B cell (primary cell): ENCODE results near the gene VASH1. TPM values are rescaled to one million over a fixed set of nuclear protein-coding genes. Genes with fewer than 3 reads are reported as not detected.

Experiments used
- ATAC-seq: fragments of 200-7000 bp; cut with Tn5 transposase; one replicate; pipeline ENCODE4 v1.10.0; 2021; ENCODE audit warnings: low read depth, mild to moderate bottlenecking, moderate number of reproducible peaks, moderate library complexity
- CTCF ChIA-PET: fragments of 350-600 bp; sonication (Branson Sonifier 250); formaldehyde crosslinking; loops from one replicate; lab custom pipeline; 2021; ENCODE audit warnings: antibody characterized with exemption, inconsistent platforms; lab: Charles Lee
- POLR2A ChIA-PET: fragments of 350-600 bp; sonication (Branson Sonifier 250); formaldehyde crosslinking; loops from one replicate; lab custom pipeline; 2021; ENCODE audit warnings: antibody characterized with exemption; lab: Charles Lee
- DNase-seq: peaks from one replicate; pipeline ENCODE4 v3.0.0; 2013
- H2AFZ ChIP-seq: 2 replicates; pipeline ENCODE4 v1.6.1; 2012; ENCODE audit warnings: mild to moderate bottlenecking, low read depth, low read length; ENCODE audit not compliant: insufficient read depth, poor library complexity, severe bottlenecking
- H3K27ac ChIP-seq, 2 donors: 1 replicate in 1 of 2; 2 replicates in 1 of 2; pipeline ENCODE4 v1.5.1; 2012 to 2013; ENCODE audit warnings: low read length in 2 of 2, mild to moderate bottlenecking in 2 of 2, moderate library complexity in 1 of 2
- H3K27me3 ChIP-seq, 4 experiments: fragments of 200-600 bp in 1 of 4; sonication (generic) in 1 of 4; replicated peaks in 1 of 4; 1 replicate in 2 of 4; 2 replicates in 2 of 4; pipeline versions ENCODE4 v1.6.1 to v1.7.0; 2013 to 2016; ENCODE audit warnings: low read length in 3 of 4, mild to moderate bottlenecking in 2 of 4, mixed read lengths in 1 of 4, moderate library complexity in 1 of 4; ENCODE audit not compliant: insufficient read depth in 4 of 4, control insufficient read depth in 3 of 4; ENCODE audit errors: control extremely low read depth in 1 of 4
- H3K36me3 ChIP-seq, 2 experiments: replicated peaks in 1 of 2; 1 replicate in 1 of 2; 2 replicates in 1 of 2; pipeline versions ENCODE4 v1.6.1 to v1.7.1; 2013; ENCODE audit warnings: low read length in 1 of 2; ENCODE audit not compliant: insufficient read depth in 2 of 2, control insufficient read depth in 1 of 2; ENCODE audit errors: control extremely low read depth in 1 of 2, extremely low read depth in 1 of 2
- H3K4me1 ChIP-seq, 2 donors: fragments of 200-600 bp in 1 of 2; sonication (generic) in 1 of 2; 1 replicate in 1 of 2; 2 replicates in 1 of 2; pipeline versions ENCODE4 v1.5.1 to v1.6.1; 2013 to 2017; ENCODE audit warnings: low read length in 2 of 2; ENCODE audit not compliant: control insufficient read depth in 2 of 2, insufficient read depth in 2 of 2
- H3K4me2 ChIP-seq: replicated peaks from 2 replicates; pipeline ENCODE3; 2012; ENCODE audit warnings: mild to moderate bottlenecking, low read depth, low read length; ENCODE audit not compliant: poor library complexity, severe bottlenecking
- H3K4me3 ChIP-seq, 5 experiments: fragments of 200-600 bp in 1 of 5; sonication (generic) in 1 of 5; 1 replicate in 3 of 5; 2 replicates in 2 of 5; pipeline versions ENCODE4 v1.5.1 to v1.7.0; 2011 to 2016; ENCODE audit warnings: low read length in 4 of 5, mild to moderate bottlenecking in 4 of 5, low read depth in 2 of 5, control low read depth in 1 of 5, moderate library complexity in 1 of 5; ENCODE audit not compliant: insufficient read depth in 1 of 5; ENCODE audit errors: control extremely low read depth in 1 of 5, extremely low read depth in 1 of 5
- H3K79me2 ChIP-seq: fragments of 200-600 bp; sonication (generic); one replicate; pipeline ENCODE4 v1.6.0; 2016; ENCODE audit warnings: low read length; ENCODE audit not compliant: control insufficient read depth, insufficient read depth
- H3K9ac ChIP-seq: fragments of 200-600 bp; sonication (generic); 2 replicates; pipeline ENCODE4 v1.6.1; 2017; ENCODE audit warnings: mild to moderate bottlenecking, low read length, moderate library complexity
- H3K9me3 ChIP-seq, 3 donors: one replicate each; pipeline versions ENCODE4 v1.6.1 to v1.7.1; 2013; ENCODE audit warnings: low read length in 2 of 3; ENCODE audit not compliant: control insufficient read depth in 2 of 3, insufficient read depth in 1 of 3; ENCODE audit errors: control extremely low read depth in 1 of 3
- H4K20me1 ChIP-seq: 2 replicates; pipeline ENCODE4 v1.6.0; 2012; ENCODE audit warnings: mild to moderate bottlenecking, low read length; ENCODE audit not compliant: insufficient read depth, control insufficient read depth, poor library complexity, severe bottlenecking
- H3K27ac Mint-ChIP-seq: one replicate; pipeline ENCODE4 v1.8.0; 2021; ENCODE audit warnings: mixed read lengths
- H3K27me3 Mint-ChIP-seq: one replicate; pipeline ENCODE4 v1.8.0; 2021; ENCODE audit warnings: mixed read lengths
- H3K4me1 Mint-ChIP-seq: one replicate; pipeline ENCODE4 v1.8.0; 2021; ENCODE audit warnings: mixed read lengths
- H3K4me3 Mint-ChIP-seq: one replicate; pipeline ENCODE4 v1.8.0; 2021; ENCODE audit warnings: mixed read lengths
- H3K9me3 Mint-ChIP-seq: one replicate; pipeline ENCODE4 v1.8.0; 2022; ENCODE audit warnings: mixed read lengths; ENCODE audit not compliant: insufficient read depth
- EZH2 ChIP-seq: IDR thresholded peaks from 2 replicates; pipeline ENCODE4 v1.6.1; 2012; ENCODE audit warnings: borderline replicate concordance, low read depth, mild to moderate bottlenecking, moderate library complexity, low read length; ENCODE audit not compliant: insufficient read depth, poor library complexity, severe bottlenecking
- WGBS: methylation state at CpG from one replicate; pipeline ENCODE4 v1.1.5; 2013; ENCODE audit warnings: missing lambda C conversion rate; ENCODE audit not compliant: insufficient coverage; 5-methylcytosine and 5-hydroxymethylcytosine counted together
- intact Hi-C: fragments of 100-400 bp; cut with micrococcal nuclease; formaldehyde crosslinking; loops from one replicate; pipeline ENCODE4 v1.10.0; 2022
- polyA plus RNA-seq: library from polyadenylated mRNA; depleted of rRNA; stranded (reverse); fragments of >200 nt; gene quantifications from 2 replicates; pipeline ENCODE4 v1.2.3, GENCODE V29; 2012
- total RNA-seq, 2 donors: library from RNA; stranded (reverse); fragments of 120-200 nt in 1 of 2; gene quantifications; 1 replicate in 1 of 2; 2 replicates in 1 of 2; pipeline versions ENCODE4 v1.2.3 to v1.2.4, GENCODE V29; 2013 to 2022
- TF ChIP-seq, protein P1 (sequence below): fragments of 200-600 bp; IDR thresholded peaks from one replicate; pipeline ENCODE4 v1.8.0; 2022; ENCODE audit warnings: antibody characterized with exemption, mild to moderate bottlenecking

Gene VASH1
- total and polyA plus RNA-seq, 2 donors (not counting 1 experiment from before 2014, with no cell fraction given) = 0.60 to 2.7 TPM

DNA sequence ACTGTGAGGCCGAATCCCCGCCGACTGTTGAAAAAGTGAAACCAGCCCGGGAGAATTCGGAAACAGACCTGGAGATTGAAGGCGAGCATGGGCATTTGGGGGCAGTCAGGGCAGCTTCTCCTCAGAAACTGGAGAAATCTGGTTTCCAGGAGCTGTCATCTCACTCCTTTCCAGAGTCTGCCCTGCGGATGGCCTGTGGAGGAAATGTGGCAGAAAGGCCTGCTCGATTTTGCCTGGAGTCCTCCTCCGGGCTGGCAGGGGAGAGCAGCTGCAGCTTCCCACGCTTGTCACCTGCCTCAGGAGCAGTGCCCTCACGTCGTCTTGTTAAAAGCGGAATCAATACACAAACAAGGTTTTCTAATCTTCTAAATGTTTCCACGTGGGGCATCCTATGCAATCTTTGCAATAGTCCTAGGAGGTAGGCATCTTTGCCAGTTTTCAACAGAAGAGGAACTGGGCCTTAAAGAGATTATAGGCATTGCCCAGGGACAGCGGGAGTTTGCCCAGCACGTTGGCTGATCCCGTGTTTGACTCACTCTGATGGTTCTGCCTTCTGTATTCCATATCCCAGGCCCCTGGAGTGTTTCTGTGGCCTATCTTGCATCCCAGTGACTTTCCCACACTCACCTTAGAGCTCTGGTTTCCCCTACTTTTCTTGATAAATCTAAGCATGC, 67.2 kb downstream of the VASH1 start:
- H3K9me3 Mint-ChIP-seq = no peaks in the 10 kb centered on the region
- CTCF ChIA-PET = no interaction called here

DNA sequence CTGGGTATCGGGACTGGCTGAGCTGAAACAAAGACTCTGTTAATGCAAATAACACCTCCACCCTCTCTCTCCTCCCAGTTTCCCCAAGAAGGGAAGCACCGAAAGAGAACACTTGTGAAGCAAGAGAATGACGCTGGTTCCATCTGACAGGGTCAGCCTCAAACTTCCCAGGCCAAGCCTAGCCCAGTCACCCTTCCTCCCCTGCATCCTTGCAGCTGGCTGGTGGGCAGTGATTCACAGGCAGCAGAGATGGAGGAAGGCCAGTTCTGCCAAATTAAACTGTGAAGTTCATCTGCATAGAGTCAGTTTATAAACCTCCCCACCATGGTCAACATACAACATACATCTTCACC, 67.7 kb downstream of the VASH1 start:
- H3K27ac Mint-ChIP-seq = no peak overlapping the region
- H3K4me1 Mint-ChIP-seq = no peaks in the 10 kb centered on the region
- TF ChIP-seq, protein P1, sequence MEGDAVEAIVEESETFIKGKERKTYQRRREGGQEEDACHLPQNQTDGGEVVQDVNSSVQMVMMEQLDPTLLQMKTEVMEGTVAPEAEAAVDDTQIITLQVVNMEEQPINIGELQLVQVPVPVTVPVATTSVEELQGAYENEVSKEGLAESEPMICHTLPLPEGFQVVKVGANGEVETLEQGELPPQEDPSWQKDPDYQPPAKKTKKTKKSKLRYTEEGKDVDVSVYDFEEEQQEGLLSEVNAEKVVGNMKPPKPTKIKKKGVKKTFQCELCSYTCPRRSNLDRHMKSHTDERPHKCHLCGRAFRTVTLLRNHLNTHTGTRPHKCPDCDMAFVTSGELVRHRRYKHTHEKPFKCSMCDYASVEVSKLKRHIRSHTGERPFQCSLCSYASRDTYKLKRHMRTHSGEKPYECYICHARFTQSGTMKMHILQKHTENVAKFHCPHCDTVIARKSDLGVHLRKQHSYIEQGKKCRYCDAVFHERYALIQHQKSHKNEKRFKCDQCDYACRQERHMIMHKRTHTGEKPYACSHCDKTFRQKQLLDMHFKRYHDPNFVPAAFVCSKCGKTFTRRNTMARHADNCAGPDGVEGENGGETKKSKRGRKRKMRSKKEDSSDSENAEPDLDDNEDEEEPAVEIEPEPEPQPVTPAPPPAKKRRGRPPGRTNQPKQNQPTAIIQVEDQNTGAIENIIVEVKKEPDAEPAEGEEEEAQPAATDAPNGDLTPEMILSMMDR = no peak
- no peak for TF ChIP-seq EZH2
- peaks cover 10% of the 10 kb centered on the region for H3K27me3 Mint-ChIP-seq
- WGBS = 90% methylated on average over 3 of the region's 3 CpGs
- no peak for DNase-seq
- no peak overlapping the region for H3K4me3 Mint-ChIP-seq
- Histone ChIP-seq H3K36me3 (no peaks in the 10 kb centered on the region), H3K4me2 (no peak overlapping the region), H3K4me1 (no peaks in the 10 kb centered on the region), H3K9ac (no peak overlapping the region), H3K27me3 (no peaks in the 10 kb centered on the region), H3K79me2 (no peaks in the 10 kb centered on the region), H3K27ac (no peak overlapping the region), H4K20me1 (no peaks in the 10 kb centered on the region), H3K4me3 (no peak overlapping the region), H3K9me3 (no peaks in the 10 kb centered on the region), H2AFZ (no peak overlapping the region)
- H3K9me3 Mint-ChIP-seq = no peaks in the 10 kb centered on the region
- ATAC-seq = no peak
- CTCF ChIA-PET = no interaction called here
- intact Hi-C loops = no loop called here
- POLR2A ChIA-PET = no interaction called here

More for the DNA sequence above, 67.2 kb downstream of the VASH1 start:
- WGBS = 83% methylated on average over 10 of the region's 17 CpGs
- DNase-seq (no peak), ATAC-seq (no peak)
- Mint-ChIP-seq H3K4me1 (no peaks in the 10 kb centered on the region), H3K27ac (no peak overlapping the region), H3K27me3 (peaks cover 10% of the 10 kb centered on the region), H3K4me3 (no peak overlapping the region)
- Histone ChIP-seq H3K9ac (no peak overlapping the region), H3K27me3 (no peaks in the 10 kb centered on the region), H3K9me3 (no peaks in the 10 kb centered on the region), H4K20me1 (no peaks in the 10 kb centered on the region), H3K27ac (no peak overlapping the region), H3K36me3 (no peaks in the 10 kb centered on the region), H3K4me2 (no peak overlapping the region), H2AFZ (no peak overlapping the region), H3K4me1 (no peaks in the 10 kb centered on the region), H3K4me3 (no peak overlapping the region), H3K79me2 (no peaks in the 10 kb centered on the region)
- TF ChIP-seq, protein P1 = no peak
- no peak for TF ChIP-seq EZH2
- POLR2A ChIA-PET = no interaction called here
- intact Hi-C loops = no loop called here
